Measurements from ENCODE around the gene SNX5. TPM values are rescaled to one million over a fixed set of nuclear protein-coding genes. Genes with fewer than 3 reads are reported as not detected.

Gene SNX5
- total and polyA plus RNA-seq, 2 of the 13 experiments (the other 11 are each of a cell fraction or from before 2014, with no cell fraction given) = 664 to 1,040 TPM

DNA sequence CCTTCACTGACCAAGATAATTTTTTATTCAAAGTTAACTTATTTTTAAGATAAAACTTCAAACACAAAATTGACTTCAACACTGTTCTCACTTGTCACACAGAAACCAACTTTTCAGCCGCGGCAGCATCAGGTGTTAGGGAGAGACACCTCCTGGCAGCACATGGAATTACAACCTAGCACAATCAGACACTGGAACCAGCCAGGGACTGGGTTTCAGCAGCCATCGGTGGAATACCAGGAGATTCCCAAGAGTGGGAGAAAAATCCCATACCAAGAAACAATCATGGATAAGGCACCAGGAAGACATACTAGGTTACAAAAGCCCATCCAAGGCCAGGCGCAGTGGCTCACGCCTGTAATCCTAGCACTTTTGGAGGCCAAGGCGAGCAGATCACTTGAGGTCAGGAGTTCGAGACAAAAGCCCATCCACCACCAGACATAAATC lies 70.0 kb downstream of the SNX5 start (continued):
- TF ChIP-seq, protein P1, sequence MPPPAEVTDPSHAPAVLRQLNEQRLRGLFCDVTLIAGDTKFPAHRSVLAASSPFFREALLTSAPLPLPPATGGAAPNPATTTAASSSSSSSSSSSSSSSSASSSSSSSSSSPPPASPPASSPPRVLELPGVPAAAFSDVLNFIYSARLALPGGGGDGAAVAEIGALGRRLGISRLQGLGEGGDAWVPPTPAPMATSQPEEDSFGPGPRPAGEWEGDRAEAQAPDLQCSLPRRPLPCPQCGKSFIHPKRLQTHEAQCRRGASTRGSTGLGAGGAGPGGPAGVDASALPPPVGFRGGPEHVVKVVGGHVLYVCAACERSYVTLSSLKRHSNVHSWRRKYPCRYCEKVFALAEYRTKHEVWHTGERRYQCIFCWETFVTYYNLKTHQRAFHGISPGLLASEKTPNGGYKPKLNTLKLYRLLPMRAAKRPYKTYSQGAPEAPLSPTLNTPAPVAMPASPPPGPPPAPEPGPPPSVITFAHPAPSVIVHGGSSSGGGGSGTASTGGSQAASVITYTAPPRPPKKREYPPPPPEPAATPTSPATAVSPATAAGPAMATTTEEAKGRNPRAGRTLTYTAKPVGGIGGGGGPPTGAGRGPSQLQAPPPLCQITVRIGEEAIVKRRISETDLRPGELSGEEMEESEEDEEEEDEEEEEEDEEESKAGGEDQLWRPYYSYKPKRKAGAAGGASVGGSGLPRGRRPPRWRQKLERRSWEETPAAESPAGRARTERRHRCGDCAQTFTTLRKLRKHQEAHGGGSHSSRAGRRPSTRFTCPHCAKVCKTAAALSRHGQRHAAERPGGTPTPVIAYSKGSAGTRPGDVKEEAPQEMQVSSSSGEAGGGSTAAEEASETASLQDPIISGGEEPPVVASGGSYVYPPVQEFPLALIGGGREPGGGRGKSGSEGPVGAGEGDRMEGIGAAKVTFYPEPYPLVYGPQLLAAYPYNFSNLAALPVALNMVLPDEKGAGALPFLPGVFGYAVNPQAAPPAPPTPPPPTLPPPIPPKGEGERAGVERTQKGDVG (CRISPR knock-in tag; IDR thresholded peaks at IDR 0.05; ENCODE audit: borderline replicate concordance) = no peak
- TF ChIP-seq GATAD1 (CRISPR knock-in tag; IDR thresholded peaks at IDR 0.05) (0 out of 2 replicates have a peak, but pooled peaks have one; percentile 56), TEAD3 (CRISPR knock-in tag; optimal IDR thresholded peaks at IDR 0.05; ENCODE audit: borderline replicate concordance) (peak; percentile 88), ZNF431 (CRISPR knock-in tag; IDR thresholded peaks at IDR 0.05; ENCODE audit: borderline replicate concordance, low read depth) (no peak), PHF5A (CRISPR knock-in tag; IDR thresholded peaks at IDR 0.05; ENCODE audit: low read depth, unreplicated experiment) (peak; percentile 51), BRD4 (CRISPR knock-in tag; IDR thresholded peaks at IDR 0.05) (no peak), MEIS1 (CRISPR knock-in tag; IDR thresholded peaks at IDR 0.05; ENCODE audit: borderline replicate concordance) (peak; percentile 44; the same call in 1 of the 2 replicates), YEATS4 (CRISPR knock-in tag; IDR thresholded peaks at IDR 0.05; ENCODE audit: borderline replicate concordance) (no peak), SOX6 (IDR thresholded peaks at IDR 0.05) (no peak), SOX6 (CRISPR knock-in tag; IDR thresholded peaks at IDR 0.05) (peak; percentile 41; the same call in 1 of the 2 replicates), ZNF232 (CRISPR knock-in tag; IDR thresholded peaks at IDR 0.05; ENCODE audit: borderline replicate concordance) (no peak), KAT7 (CRISPR knock-in tag; IDR thresholded peaks at IDR 0.05; ENCODE audit: borderline replicate concordance) (0 out of 2 replicates have a peak, but pooled peaks have one; percentile 29), SMAD3 (CRISPR knock-in tag; IDR thresholded peaks at IDR 0.05) (peak; percentile 81)
- TF ChIP-seq, protein P2, sequence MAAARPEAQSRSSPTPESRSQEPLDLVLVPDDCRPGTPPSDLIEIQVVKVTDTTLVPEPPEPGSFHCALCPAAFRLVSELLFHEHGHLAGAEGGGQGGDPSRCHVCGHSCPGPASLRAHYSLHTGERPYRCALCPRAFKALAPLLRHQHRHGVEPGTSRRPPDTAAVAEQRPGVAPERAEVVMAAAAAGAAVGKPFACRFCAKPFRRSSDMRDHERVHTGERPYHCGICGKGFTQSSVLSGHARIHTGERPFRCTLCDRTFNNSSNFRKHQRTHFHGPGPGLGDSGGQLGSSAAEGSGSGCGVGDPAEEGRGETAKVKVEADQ (CRISPR knock-in tag; IDR thresholded peaks at IDR 0.05; ENCODE audit: borderline replicate concordance) = 0 out of 2 replicates have a peak, but pooled peaks have one; percentile 75
- TF ChIP-seq, protein P3, sequence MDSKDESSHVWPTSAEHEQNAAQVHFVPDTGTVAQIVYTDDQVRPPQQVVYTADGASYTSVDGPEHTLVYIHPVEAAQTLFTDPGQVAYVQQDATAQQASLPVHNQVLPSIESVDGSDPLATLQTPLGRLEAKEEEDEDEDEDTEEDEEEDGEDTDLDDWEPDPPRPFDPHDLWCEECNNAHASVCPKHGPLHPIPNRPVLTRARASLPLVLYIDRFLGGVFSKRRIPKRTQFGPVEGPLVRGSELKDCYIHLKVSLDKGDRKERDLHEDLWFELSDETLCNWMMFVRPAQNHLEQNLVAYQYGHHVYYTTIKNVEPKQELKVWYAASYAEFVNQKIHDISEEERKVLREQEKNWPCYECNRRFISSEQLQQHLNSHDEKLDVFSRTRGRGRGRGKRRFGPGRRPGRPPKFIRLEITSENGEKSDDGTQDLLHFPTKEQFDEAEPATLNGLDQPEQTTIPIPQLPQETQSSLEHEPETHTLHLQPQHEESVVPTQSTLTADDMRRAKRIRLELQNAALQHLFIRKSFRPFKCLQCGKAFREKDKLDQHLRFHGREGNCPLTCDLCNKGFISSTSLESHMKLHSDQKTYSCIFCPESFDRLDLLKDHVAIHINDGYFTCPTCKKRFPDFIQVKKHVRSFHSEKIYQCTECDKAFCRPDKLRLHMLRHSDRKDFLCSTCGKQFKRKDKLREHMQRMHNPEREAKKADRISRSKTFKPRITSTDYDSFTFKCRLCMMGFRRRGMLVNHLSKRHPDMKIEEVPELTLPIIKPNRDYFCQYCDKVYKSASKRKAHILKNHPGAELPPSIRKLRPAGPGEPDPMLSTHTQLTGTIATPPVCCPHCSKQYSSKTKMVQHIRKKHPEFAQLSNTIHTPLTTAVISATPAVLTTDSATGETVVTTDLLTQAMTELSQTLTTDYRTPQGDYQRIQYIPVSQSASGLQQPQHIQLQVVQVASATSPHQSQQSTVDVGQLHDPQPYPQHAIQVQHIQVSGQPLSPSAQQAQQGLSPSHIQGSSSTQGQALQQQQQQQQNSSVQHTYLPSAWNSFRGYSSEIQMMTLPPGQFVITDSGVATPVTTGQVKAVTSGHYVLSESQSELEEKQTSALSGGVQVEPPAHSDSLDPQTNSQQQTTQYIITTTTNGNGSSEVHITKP (CRISPR knock-in tag; IDR thresholded peaks at IDR 0.05; ENCODE audit: low read depth) = 0 out of 2 replicates have a peak, but pooled peaks have one; percentile 26
- TF ChIP-seq, protein P4, sequence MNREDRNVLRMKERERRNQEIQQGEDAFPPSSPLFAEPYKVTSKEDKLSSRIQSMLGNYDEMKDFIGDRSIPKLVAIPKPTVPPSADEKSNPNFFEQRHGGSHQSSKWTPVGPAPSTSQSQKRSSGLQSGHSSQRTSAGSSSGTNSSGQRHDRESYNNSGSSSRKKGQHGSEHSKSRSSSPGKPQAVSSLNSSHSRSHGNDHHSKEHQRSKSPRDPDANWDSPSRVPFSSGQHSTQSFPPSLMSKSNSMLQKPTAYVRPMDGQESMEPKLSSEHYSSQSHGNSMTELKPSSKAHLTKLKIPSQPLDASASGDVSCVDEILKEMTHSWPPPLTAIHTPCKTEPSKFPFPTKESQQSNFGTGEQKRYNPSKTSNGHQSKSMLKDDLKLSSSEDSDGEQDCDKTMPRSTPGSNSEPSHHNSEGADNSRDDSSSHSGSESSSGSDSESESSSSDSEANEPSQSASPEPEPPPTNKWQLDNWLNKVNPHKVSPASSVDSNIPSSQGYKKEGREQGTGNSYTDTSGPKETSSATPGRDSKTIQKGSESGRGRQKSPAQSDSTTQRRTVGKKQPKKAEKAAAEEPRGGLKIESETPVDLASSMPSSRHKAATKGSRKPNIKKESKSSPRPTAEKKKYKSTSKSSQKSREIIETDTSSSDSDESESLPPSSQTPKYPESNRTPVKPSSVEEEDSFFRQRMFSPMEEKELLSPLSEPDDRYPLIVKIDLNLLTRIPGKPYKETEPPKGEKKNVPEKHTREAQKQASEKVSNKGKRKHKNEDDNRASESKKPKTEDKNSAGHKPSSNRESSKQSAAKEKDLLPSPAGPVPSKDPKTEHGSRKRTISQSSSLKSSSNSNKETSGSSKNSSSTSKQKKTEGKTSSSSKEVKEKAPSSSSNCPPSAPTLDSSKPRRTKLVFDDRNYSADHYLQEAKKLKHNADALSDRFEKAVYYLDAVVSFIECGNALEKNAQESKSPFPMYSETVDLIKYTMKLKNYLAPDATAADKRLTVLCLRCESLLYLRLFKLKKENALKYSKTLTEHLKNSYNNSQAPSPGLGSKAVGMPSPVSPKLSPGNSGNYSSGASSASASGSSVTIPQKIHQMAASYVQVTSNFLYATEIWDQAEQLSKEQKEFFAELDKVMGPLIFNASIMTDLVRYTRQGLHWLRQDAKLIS (CRISPR knock-in tag; IDR thresholded peaks at IDR 0.05) = no peak
- TF ChIP-seq, protein P5, sequence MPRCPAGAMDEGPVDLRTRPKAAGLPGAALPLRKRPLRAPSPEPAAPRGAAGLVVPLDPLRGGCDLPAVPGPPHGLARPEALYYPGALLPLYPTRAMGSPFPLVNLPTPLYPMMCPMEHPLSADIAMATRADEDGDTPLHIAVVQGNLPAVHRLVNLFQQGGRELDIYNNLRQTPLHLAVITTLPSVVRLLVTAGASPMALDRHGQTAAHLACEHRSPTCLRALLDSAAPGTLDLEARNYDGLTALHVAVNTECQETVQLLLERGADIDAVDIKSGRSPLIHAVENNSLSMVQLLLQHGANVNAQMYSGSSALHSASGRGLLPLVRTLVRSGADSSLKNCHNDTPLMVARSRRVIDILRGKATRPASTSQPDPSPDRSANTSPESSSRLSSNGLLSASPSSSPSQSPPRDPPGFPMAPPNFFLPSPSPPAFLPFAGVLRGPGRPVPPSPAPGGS (CRISPR knock-in tag; IDR thresholded peaks at IDR 0.05) = peak; percentile 44
